Right renal cortex interstitium (tissue), 3 donors: ENCODE results near the gene XPNPEP3. TPM values are rescaled to one million over a fixed set of nuclear protein-coding genes. Genes with fewer than 3 reads are reported as not detected.

Source experiments
- polyA plus RNA-seq, 3 donors: library from polyadenylated mRNA; unstranded; fragments of 120-200 nt; gene quantifications; one replicate each; pipeline ENCODE4 v1.2.1, GENCODE V29; 2013; ENCODE audit not compliant: insufficient read length in 3 of 3

The XPNPEP3 gene
- polyA plus RNA-seq, 3 donors, result 12.6 to 24.8 (median 23.2) TPM

Other genes starting within 250 kb of the XPNPEP3 start
- gene MRTFA, start 220.4 kb upstream of the XPNPEP3 start, polyA plus RNA-seq, result 10 to 100 TPM; 17.2 to 21.4 (median 20.4) TPM
- gene MCHR1, start 177.7 kb upstream of the XPNPEP3 start, polyA plus RNA-seq, result under 1 TPM; 0.16 to 0.43 (median 0.17) TPM
- 10 to 100 TPM; 42.5 to 42.9 (median 42.5) TPM for gene SLC25A17, start 37.8 kb upstream of the XPNPEP3 start, polyA plus RNA-seq
- 100 to 1,000 TPM; 702 to 764 (median 731) TPM for gene ST13, start 509 bp upstream of the XPNPEP3 start, polyA plus RNA-seq
- gene DNAJB7, start 5.0 kb downstream of the XPNPEP3 start, polyA plus RNA-seq, result under 1 TPM; 0.32 to 0.33 (median 0.33) TPM
- 10 to 100 TPM; 66.4 to 77.4 (median 76.6) TPM for gene RBX1, start 94.2 kb downstream of the XPNPEP3 start, polyA plus RNA-seq
- 10 to 100 TPM; 64.6 to 72.3 (median 68.6) TPM for gene EP300, start 235.4 kb downstream of the XPNPEP3 start, polyA plus RNA-seq